ENCODE results near the gene UQCR11.

- TF ChIP-seq POLR2AphosphoS5 (IDR thresholded peaks at IDR 0.05; ENCODE audit: borderline replicate concordance, low read depth, low read length) (no peak), EZH2 (IDR thresholded peaks at IDR 0.05) (no peak), FOXP2 (optimal IDR thresholded peaks at IDR 0.05; ENCODE audit: control extremely low read depth, extremely low read length, insufficient read depth) (no peak)
Observed at GRCh38 chr19:1646659-1647453, 41.6 kb upstream of the UQCR11 start.

Data from SK-N-MC (cell line).